Kidney epithelial cell (primary cell): ENCODE results near the gene MRPS18A. TPM values are rescaled to one million over a fixed set of nuclear protein-coding genes. Genes with fewer than 3 reads are reported as not detected.

Experiments used
- DNase-seq: peaks from one replicate; pipeline ENCODE4 v3.0.0-alpha.2; 2010; ENCODE audit warnings: low read depth
- H3K27me3 ChIP-seq: 2 replicates; pipeline ENCODE4 v1.6.0; 2011; ENCODE audit warnings: low read length; ENCODE audit not compliant: control insufficient read depth, insufficient read depth
- H3K36me3 ChIP-seq: 2 replicates; pipeline ENCODE4 v1.5.1; 2011; ENCODE audit warnings: low read length; ENCODE audit not compliant: control insufficient read depth, insufficient read depth
- H3K4me3 ChIP-seq: 2 replicates; pipeline ENCODE4 v1.5.1; 2011; ENCODE audit warnings: low read depth, mild to moderate bottlenecking, control low read depth, low read length
- CTCF ChIP-seq: IDR thresholded peaks from 2 replicates; pipeline ENCODE4 v1.5.1; 2011; ENCODE audit warnings: mild to moderate bottlenecking, moderate library complexity, low read length, control low read depth, inconsistent platforms; ENCODE audit not compliant: insufficient read depth, poor library complexity, severe bottlenecking
- total RNA-seq: library from RNA; depleted of rRNA; stranded (reverse); fragments of >200 nt; gene quantifications from 2 replicates; pipeline ENCODE4 v1.2.3, GENCODE V29; 2015

MRPS18A gene
- total RNA-seq, 1 donor from 2014 or later: 78.9 TPM

GRCh38 chr6:43715056-43715788, 27.6 kb upstream of the MRPS18A start:
- TF ChIP-seq CTCF: no peak
- Histone ChIP-seq H3K27me3 (peaks cover 19% of the 10 kb centered on the region), H3K4me3 (no peak overlapping the region), H3K36me3 (no peaks in the 10 kb centered on the region)
- DNase-seq: no peak

- Histone ChIP-seq H3K4me3 (no peak overlapping the region), H3K27me3 (peaks cover 15% of the 10 kb centered on the region), H3K36me3 (no peaks in the 10 kb centered on the region)
- no peak for TF ChIP-seq CTCF
- no peak for DNase-seq
Measured at GRCh38 chr6:43714311-43715055, 26.9 kb upstream of the MRPS18A start.

- H3K4me3 ChIP-seq: no peak overlapping the region
- no peaks in the 10 kb centered on the region for H3K36me3 ChIP-seq
- peaks cover 14% of the 10 kb centered on the region for H3K27me3 ChIP-seq
- no peak for DNase-seq
- TF ChIP-seq CTCF: no peak
Measured at GRCh38 chr6:43713643-43714310, 26.2 kb upstream of the MRPS18A start.

- H3K4me3 ChIP-seq: no peak overlapping the region
- peaks cover 14% of the 10 kb centered on the region for H3K27me3 ChIP-seq
- H3K36me3 ChIP-seq: no peaks in the 10 kb centered on the region
- DNase-seq: no peak
- no peak for TF ChIP-seq CTCF
Measured at GRCh38 chr6:43712579-43712978, 25.0 kb upstream of the MRPS18A start.

GRCh38 chr6:43710576-43710975, 23.0 kb upstream of the MRPS18A start:
- Histone ChIP-seq H3K27me3 (peaks cover 9% of the 10 kb centered on the region), H3K36me3 (no peaks in the 10 kb centered on the region), H3K4me3 (no peak overlapping the region)
- TF ChIP-seq CTCF: no peak
- DNase-seq: no peak
